Pancreas (tissue), 10 donors: ENCODE results near the gene NR2E1. TPM values are rescaled to one million over a fixed set of nuclear protein-coding genes. Genes with fewer than 3 reads are reported as not detected.

Source experiments
- ATAC-seq, 4 donors: fragments of 200-7000 bp; cut with Tn5 transposase; one replicate each; pipeline versions ENCODE4 v1.8.0 to v1.9.1; 2020; ENCODE audit warnings: mild to moderate bottlenecking in 4 of 4, moderate library complexity in 4 of 4
- DNase-seq, 6 donors: peaks; one replicate each; pipeline ENCODE4 v3.0.0-alpha.2; 2020
- FAIRE-seq: peaks from 2 replicates; lab custom pipeline; 2012; peaks lifted over from hg19 to GRCh38; lab: Jason Lieb, UNC
- H3K27ac ChIP-seq, 4 donors: fragments of 200-600 bp; sonication (generic); 1 replicate in 3 of 4; 2 replicates in 1 of 4; pipeline versions ENCODE4 v1.5.0 to v1.8.0; 2020
- H3K27me3 ChIP-seq, 4 donors: fragments of 200-600 bp; one replicate each; pipeline ENCODE4 v1.8.0; 2021
- H3K36me3 ChIP-seq, 3 donors: fragments of 200-600 bp; sonication (generic) in 1 of 3; one replicate each; pipeline versions ENCODE4 v1.5.0 to v1.8.0; 2020 to 2021
- H3K4me1 ChIP-seq, 3 donors: fragments of 200-600 bp; one replicate each; pipeline ENCODE4 v1.8.0; 2021
- H3K4me3 ChIP-seq, 4 donors: fragments of 200-600 bp; sonication (generic) in 2 of 4; one replicate each; pipeline versions ENCODE4 v1.5.0 to v1.8.0; 2020 to 2021
- H3K9me3 ChIP-seq, 4 donors: fragments of 200-600 bp; one replicate each; pipeline ENCODE4 v1.8.0; 2021
- CTCF ChIP-seq, 4 donors: fragments of 200-600 bp; sonication (generic) in 3 of 4; IDR thresholded peaks; one replicate each; pipeline versions ENCODE4 v1.5.0 to v1.8.0; 2021; ENCODE audit warnings: antibody characterized with exemption in 4 of 4
- WGBS, 2 donors: extraction: QIAGEN DNeasy Blood & Tissue Kit; methylation state at CpG; one replicate each; pipeline ENCODE4 v1.1.7; 2013; 5-methylcytosine and 5-hydroxymethylcytosine counted together
- intact Hi-C, 3 donors: fragments of 100-400 bp; cut with DNase I; formaldehyde crosslinking; loops; one replicate each; pipeline versions ENCODE4 v1.11.1 to v1.14.2; 2022
- polyA plus RNA-seq, 2 donors: library from polyadenylated mRNA; stranded (reverse); fragments of 200-250 nt; gene quantifications; one replicate each; pipeline ENCODE4 v1.2.3, GENCODE V29; 2013
- total RNA-seq, 6 donors: library from RNA; stranded (reverse); fragmentation: NEBNext Ultra II Directional in 4 of 6; extraction: Animal tissue kit (Norgen Biotek cat#: 25700) in 4 of 6; gene quantifications; one replicate each; pipeline versions ENCODE4 v1.2.1 to v1.2.4, GENCODE V29; 2021 to 2023
- donor health status: healthy with polysubstance abuse.
- donor health status: DM: no; HTN: no; CAD: no; lungs with moderate emphysema.
- donor health status: DM: no; HTN: no; CAD: no.
- donor health status: control.
- donor health status: control.
- donor health status: Bipolar disorder and iron deficiency.
- donor health status: DM: yes; HTN: yes; CAD: no.
- donor health status: DM: no; HTN: no; CAD: no.
- donor health status: DM: no; HTN: no; CAD: no.
- donor health status: DM: yes; HTN: yes; CAD: no.

The NR2E1 gene
- total and polyA plus RNA-seq, 8 donors, result 0.02 to 0.19 (median 0.06) TPM; not detected in 5

- intact Hi-C loops, result no loop called here
- H3K27ac ChIP-seq, result no peak overlapping the region
- no peaks in the 10 kb centered on the region for H3K27me3 ChIP-seq
- H3K9me3 ChIP-seq, result no peaks in the 10 kb centered on the region
- FAIRE-seq (no peak), ATAC-seq (no peak), DNase-seq (no peak)
- no peaks in the 10 kb centered on the region for H3K36me3 ChIP-seq
- no peak overlapping the region for H3K4me3 ChIP-seq
- no peak for TF ChIP-seq CTCF (IDR thresholded peaks at IDR 0.05)
- H3K4me1 ChIP-seq, result peaks cover 0 to 5% (median 0%) of the 10 kb centered on the region in 3 donors
- 95% methylated on average over 8 of the region's 8 CpGs for WGBS, 2 donors
Observed at GRCh38 chr6:108200186-108200585, 34.4 kb downstream of the NR2E1 start.

GRCh38 chr6:108200631-108201030 is 34.8 kb downstream of the NR2E1 start:
- WGBS, 2 donors, result 81 to 82% methylated on average over 7 of the region's 7 CpGs
- no peak for TF ChIP-seq CTCF (IDR thresholded peaks at IDR 0.05)
- Histone ChIP-seq H3K4me3 (no peak overlapping the region), H3K27me3 (no peaks in the 10 kb centered on the region), H3K9me3 (no peaks in the 10 kb centered on the region), H3K36me3 (no peaks in the 10 kb centered on the region), H3K27ac (no peak overlapping the region), H3K4me1 (peaks cover 0 to 5% (median 0%) of the 10 kb centered on the region in 3 donors)
- intact Hi-C loops, result no loop called here
- ATAC-seq (peak in 2 of 4 donors; percentile 28 to 34), DNase-seq (no peak), FAIRE-seq (no peak)

GRCh38 chr6:108203189-108204112 is 37.6 kb downstream of the NR2E1 start:
- intact Hi-C loops, result no loop called here
- 36 to 41% methylated on average over 14 of the region's 14 CpGs for WGBS, 2 donors
- Histone ChIP-seq H3K27me3 (no peaks in the 10 kb centered on the region), H3K4me3 (no peak overlapping the region), H3K36me3 (peaks cover 0 to 8% (median 0%) of the 10 kb centered on the region in 3 donors), H3K9me3 (no peaks in the 10 kb centered on the region), H3K27ac (peak overlapping the region in 1 of 4 donors; percentile 31), H3K4me1 (peaks cover 0 to 5% (median 0%) of the 10 kb centered on the region in 3 donors)
- FAIRE-seq (no peak), ATAC-seq (peak; percentile 60 to 86 (median 76)), DNase-seq (peak in 1 of 6 donors; percentile 16)
- TF ChIP-seq CTCF (IDR thresholded peaks at IDR 0.05), result no peak

GRCh38 chr6:108207013-108207412 is 41.2 kb downstream of the NR2E1 start:
- Histone ChIP-seq H3K27ac (no peak overlapping the region), H3K9me3 (no peaks in the 10 kb centered on the region), H3K36me3 (peaks cover 0 to 8% (median 0%) of the 10 kb centered on the region in 3 donors), H3K4me1 (peaks cover 0 to 7% (median 0%) of the 10 kb centered on the region in 3 donors), H3K4me3 (no peak overlapping the region), H3K27me3 (no peaks in the 10 kb centered on the region)
- no peak for FAIRE-seq
- ATAC-seq, result no peak
- WGBS, 2 donors, result 90 to 93% methylated on average over 4 of the region's 4 CpGs
- intact Hi-C loops, result no loop called here
- no peak for TF ChIP-seq CTCF (IDR thresholded peaks at IDR 0.05)
- DNase-seq, result no peak

- intact Hi-C loops, result no loop called here
- no peak overlapping the region for H3K27ac ChIP-seq
- FAIRE-seq, result no peak
- DNase-seq, result no peak
- peaks cover 0 to 8% (median 0%) of the 10 kb centered on the region in 3 donors for H3K36me3 ChIP-seq
- H3K9me3 ChIP-seq, result no peaks in the 10 kb centered on the region
- H3K27me3 ChIP-seq, result no peaks in the 10 kb centered on the region
- 93 to 96% methylated on average over 5 of the region's 5 CpGs for WGBS, 2 donors
- ATAC-seq, result no peak
- no peak overlapping the region for H3K4me3 ChIP-seq
- TF ChIP-seq CTCF (IDR thresholded peaks at IDR 0.05), result no peak
- peaks cover 0 to 2% (median 0%) of the 10 kb centered on the region in 3 donors for H3K4me1 ChIP-seq
Observed at GRCh38 chr6:108209738-108210137, 43.9 kb downstream of the NR2E1 start.
